Left renal cortex interstitium (tissue), 4 donors: ENCODE results near the gene NUDT11. TPM values are rescaled to one million over a fixed set of nuclear protein-coding genes. Genes with fewer than 3 reads are reported as not detected.
"Not testable (repeated sequence)": the region's sequence is repeated elsewhere in the genome, so short reads cannot be mapped to it uniquely, and the experiment has no call there.

Experiments used
- DNase-seq, 4 donors: peaks; one replicate each; pipeline ENCODE4 v3.0.0-alpha.2; 2013; ENCODE audit warnings: low read depth in 4 of 4, low spot score in 2 of 4, missing footprints in 1 of 4
- polyA plus RNA-seq, 4 donors: library from polyadenylated mRNA; unstranded; fragments of 120-200 nt; gene quantifications; one replicate each; pipeline ENCODE4 v1.2.1, GENCODE V29; 2013; ENCODE audit not compliant: insufficient read length in 4 of 4

Gene NUDT11
- 10 to 100 TPM; 12.6 to 15.4 (median 13.6) TPM for polyA plus RNA-seq

DNA sequence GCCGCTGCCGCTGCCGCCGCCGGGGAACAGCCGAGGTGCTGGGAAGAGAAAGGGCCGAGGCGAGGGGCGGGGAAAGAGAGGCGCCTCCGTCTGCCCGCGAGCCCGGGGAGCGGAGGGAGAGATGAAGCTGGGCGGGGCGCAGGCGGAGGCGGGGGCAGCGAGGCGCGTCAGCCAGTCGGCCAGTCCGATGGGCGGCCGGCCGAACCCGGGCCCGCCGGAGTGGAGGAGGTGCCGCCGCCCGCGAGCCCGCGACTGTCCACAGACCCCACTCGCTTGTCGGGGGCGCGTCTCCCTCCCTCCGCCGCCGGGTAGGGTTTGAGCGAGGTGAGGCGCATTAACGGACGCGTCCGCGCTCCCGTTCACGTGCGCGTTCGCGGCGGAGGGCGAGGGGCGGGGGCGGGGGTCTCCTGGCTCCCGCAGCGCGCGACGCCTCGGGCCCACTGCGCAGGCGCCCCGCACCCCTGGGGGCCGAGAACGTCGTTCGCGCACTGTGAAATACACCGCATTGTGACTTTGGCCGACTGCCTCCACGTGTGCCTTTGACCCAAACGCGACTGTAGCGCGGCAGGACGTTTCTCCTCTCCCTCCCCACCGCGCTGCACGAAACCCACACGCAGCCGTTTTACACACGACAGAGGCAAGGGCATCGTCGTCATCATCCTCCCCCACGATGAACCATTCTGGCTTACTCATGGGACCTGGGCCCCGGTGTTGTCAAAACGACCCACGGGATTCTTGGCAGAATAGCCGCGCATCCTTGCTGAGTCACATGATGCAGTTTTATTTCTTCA lies at the start of gene NUDT11:
TSS of gene NUDT11 (minus strand) at position 92 of the 791 bp plus-strand sequence. CDS start 148 bp downstream, outside the sequence.
- no peak for DNase-seq

DNA sequence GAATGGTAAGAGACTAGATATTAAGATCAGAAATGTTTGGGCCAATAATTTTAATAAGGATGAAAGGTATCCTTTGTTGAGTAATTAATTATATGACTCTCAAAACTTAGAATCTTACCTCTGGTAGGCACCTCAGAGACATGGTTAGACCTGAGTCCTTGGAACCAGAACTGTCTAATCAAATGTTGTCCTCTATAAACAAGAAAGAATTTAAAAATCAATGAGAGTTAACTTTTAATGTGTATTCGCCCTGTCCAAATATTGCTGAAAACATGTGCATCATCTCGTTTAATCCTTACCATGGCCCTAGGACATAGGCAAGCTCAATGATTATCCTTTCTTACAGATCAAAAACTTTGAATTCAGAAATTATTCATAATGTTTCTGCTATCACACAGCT lies 24.0 kb upstream of the NUDT11 start:
- no peak for DNase-seq

DNA sequence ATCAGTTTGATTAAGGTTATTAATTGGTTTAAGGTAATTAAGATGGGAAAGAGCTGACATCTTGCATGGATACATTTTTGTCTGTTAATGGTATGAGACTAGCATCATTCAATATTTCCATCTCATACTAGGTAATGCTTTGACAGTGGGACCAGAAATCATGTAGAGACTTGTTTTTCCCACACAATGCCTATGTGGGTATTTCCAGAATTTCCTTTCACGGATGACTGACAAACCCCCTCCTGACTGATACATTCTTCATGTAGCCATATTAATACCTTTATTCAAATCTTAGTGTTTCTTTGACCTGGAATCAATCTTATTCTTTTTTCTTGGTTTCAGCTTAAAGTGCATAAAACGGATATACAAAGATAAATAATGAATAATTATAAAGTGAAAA lies 22.7 kb upstream of the NUDT11 start:
- DNase-seq = not testable (repeated sequence)

DNA sequence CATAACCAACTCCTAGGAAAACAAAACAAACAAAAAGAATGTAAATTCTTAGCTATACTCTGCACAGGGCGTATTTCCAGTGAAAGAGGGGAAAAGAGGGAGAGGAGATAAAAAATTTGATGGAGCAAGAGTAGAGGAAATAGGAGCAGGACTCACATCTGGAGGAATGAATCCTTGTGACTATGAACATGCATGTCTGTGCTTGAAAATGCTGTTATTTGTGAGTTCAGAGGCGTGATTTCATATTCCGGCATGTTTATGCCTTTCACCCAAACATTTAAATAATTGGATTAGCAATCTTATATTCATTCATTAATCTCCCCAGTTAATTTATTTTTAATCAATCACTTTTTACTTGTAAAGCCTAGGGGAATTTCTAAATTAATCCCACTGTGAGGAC lies 11.2 kb upstream of the NUDT11 start:
- DNase-seq = no peak

DNA sequence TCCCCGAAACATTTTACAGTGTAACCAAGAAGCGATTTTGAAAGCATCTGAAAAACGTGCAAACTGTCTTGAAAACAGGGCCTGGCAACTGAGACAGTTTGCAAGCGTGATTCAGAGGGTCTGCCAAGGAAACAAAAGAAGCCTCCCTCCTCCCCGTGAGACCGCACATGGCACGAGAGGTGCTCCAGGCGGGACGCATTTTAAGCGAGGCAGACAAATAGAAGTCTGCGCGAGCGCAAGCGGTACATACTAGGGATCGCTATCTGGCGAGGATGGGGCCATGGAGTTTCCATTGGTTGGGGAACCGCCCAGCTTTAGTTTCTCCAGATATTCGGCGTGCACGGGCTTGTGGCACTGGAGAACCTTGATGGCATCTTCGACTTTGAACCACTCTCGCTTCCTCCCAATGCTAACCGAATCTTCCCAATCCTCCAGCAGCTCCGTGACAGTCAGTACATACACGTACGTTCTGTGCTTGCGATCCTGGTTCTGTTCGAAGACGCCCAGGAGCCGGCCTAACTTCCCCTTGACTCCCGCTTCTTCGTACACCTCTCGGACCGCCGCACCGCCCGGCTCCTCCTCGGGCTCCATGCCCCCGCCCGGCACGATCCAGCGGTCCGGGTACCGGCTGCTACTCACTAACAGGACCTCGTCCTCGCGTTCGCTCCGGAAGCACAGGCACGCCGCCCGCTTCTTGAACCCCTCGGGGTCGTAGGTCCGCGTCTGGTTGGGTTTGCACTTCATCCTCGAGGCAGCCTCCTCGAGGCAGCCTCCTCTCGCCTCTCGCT lies 497 bp downstream of the NUDT11 start:
- DNase-seq = not testable (repeated sequence)

DNA sequence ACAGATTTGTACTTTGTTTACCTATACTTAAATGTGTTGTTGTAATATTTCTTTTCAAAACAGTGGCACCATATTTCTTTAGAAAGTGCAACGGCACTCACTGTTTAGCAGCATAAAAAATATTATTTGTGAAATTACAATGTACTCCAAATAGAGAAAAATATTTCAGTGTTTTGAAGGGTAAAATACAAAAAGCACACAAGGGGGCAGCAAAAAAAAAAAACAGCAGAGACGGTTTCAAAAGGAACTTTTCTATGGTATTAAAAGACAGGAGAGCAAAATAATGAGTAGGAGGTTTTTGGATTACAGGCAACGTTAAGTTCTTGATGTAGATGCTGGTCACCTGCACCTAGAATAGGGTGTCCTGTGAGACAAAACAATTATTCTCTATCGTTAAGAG lies 2.0 kb downstream of the NUDT11 start:
- DNase-seq = no peak

DNA sequence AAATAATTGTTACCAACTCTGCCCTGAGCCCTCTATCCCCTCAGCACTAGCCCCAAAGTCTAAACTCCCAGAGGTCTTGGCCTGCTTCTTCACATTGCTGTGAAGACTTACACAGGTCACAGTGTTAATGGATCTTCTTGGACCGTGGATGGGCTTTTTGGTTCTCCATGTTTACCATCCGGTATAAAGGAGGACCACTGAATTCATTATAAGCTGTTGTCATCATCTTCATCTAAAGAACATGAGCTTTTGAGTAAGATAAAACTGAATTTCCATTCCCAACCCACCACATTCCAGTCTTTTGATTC lies 8.5 kb downstream of the NUDT11 start:
- DNase-seq = no peak

DNA sequence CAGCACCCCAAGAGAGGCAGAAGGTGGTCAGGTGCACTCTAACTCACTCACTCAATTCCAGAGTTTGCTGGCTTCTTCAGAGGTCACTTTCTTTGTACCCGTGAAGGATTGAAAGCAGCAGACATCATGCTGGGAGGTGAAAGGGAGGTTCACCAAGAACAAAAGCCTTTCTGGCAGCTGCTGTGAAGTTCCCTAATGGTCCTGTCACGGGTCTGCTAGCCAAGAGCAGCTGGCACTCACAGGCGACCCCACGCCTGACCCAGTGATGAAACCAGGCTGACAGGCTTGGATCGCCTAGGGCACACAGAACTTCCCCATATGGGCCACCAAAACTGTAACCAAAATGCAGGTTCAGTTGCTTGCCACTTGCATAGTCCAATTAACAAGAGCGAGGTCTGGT lies 11.8 kb downstream of the NUDT11 start:
- no peak for DNase-seq

DNA sequence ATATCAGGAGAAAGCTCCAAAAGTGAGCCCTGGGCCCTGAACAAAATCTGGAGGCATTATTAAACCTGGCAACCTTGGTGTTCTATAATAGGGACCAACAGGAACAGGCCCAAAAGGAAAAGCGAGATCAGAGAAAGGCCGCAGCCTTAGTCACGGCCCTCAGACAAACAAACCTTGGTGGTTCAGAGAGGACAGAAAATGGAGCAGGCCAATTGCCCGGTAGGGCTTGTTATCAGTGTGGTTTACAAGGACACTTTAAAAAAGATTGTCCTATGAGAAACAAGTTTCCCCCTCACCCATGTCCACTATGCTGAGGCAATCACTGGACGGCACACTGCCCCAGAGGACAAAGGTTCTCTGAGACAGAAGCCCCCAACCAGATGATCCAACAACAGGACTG lies 14.0 kb downstream of the NUDT11 start:
- DNase-seq = not testable (repeated sequence)

DNA sequence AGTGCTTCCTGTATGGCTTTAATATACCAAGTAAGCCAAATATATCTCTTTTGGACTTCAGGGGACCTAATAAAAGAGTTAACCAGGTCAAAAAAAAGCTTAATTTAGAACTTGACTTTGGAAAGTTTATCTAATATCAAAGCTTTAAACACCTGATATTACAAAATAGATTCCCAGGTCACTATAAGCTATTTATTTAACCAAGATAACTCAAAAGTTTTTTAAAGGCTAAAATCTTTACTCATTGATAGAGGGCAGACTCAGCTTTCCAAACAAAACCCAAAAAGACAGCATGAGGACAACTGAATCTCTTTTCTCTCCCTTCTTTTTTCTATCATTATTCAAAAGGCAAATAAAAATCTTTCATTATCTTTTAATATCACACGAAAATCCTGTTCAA lies 19.5 kb downstream of the NUDT11 start:
- no peak for DNase-seq

DNA sequence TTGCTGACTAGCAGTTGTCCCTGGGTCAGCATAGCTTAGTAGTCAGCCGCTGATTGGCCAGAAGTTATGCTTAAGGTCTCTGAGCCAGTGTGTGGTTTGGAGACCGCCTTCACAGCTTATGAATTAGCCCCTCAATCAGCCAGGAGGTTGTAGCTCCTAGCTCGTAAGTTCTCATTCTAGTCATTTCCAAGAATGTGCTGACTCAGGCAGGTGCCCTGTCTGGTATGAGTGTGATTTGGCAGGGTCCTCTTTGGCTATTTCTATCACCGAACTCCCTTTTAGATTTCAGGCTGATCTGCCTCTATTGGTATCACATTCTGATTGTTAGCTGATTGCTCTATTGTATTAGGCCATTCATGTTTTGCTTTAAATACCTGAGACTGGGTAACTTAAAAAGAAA lies 33.1 kb downstream of the NUDT11 start:
- DNase-seq = no peak

DNA sequence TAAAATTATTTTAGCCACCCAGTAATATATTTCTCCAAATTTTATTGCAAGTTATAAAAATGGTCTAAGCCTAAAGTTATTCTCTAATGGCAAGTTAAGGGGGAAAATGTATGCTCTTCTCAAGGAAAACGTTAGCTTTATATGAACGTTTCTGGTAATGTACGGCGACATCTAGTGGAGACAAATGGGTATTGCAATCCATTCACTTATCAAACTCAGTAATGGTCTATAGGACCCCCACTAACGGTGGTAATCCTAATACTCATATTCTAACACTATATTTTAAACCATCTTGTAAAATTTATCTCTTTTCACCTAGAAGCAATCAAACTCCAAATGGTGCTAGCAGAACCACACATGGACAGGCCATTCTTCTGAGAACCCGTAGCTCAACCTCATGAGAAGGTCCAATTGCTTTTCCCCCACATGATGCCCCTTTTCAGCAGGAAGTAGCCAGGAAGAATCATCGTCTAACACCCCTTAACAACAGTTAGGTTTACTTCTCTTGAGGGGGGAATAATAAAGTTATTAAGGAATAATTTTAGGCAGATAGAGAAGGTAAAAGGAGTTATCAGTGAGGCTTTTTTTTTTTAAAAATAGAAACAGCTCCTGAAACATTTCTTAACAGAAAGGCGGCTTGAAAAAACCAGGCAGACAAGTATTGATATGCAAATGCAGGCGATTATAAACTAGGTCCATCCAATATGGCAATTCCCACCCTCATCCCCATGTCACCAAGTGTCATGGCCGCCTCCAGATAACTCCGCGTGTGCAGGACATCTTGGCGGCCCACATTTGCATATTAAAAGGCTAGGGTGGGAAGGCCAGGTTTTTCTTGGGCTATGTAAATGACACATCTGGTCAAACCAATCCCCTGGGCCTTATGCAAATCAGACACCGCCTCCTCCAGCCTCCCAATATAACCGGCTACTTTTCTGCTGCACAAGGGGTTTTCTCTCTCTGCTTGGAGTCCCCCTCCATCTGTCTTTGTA lies 35.0 kb downstream of the NUDT11 start:
- peak in 1 of 4 donors; percentile 8 for DNase-seq

DNA sequence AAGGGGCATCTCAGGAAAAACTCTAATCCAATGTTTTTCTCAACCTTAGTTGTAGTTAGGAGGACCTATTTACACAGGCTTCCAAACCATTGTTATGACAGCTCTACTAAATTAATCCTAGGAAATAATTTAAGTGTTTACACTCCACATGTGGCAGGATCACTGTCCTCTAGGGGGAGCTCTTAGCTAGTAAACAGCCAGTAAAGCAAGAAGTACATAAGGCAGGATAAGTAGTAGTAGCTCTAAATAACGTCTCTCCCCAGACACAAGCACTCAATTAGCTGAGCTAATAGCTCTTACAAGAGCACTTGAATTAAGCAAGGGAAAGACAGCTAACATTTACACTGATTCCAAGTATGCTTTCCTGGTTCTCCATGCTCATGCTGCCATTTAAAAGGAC lies 37.3 kb downstream of the NUDT11 start:
- DNase-seq = no peak

DNA sequence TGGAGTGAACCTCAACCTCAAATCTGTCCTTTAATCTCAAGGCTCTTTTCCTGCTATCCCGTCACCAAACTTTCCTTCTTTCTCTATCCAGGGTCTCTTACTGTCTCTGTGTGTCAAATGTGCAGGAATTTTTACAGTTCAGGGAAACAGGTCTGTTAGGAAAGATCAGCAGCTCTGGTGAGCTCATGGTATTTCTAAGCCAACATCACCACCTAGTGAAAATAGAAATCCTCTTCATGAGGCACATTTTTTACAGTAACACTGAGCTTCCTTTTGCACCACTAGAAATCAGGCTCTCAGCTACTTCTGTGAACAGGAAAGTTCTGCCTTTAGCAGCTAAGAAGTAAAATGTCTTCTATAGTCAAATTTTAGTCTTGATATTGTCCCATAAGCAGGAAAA lies 39.6 kb downstream of the NUDT11 start:
- DNase-seq = peak in 1 of 4 donors; percentile 8

DNA sequence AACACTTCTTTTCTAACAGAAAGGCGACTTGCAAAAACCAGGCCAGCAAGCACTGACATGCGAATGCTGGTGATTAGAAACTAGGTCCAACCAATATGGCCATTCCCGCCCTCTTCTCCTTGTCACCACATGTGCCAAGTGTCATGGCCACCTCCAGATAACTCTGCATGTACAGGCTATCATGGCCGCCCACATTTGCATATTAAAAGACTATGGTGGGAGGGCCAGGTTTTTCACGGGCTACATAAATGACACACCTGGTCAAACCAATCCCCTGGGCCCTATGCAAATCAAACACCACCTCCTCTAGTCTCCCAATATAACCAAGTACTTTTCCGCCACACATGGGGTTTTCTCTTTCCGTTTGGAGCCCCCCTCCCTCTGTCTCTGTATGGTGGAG lies 40.1 kb downstream of the NUDT11 start:
- no peak for DNase-seq

DNA sequence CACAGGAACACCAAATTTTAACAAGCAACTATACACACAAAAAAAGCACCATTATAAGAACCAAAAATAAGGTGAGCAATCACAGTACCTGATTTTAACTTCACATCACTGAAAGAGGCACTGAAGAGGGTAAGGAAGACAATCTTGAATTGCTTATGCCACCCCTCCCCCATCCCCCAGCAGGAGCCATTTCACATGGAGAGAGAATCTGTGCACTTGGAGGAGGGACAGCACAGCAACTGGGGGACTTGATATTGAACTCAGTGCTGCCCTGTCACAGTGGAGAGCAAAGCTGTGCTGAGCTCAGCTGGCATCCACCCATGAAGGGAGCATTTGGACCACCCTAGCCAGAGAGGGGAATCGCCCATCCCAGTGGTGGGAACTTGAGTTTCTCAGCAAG lies 56.0 kb downstream of the NUDT11 start:
- DNase-seq = no peak

Other genes with a start within 250 kb of the NUDT11 start
- 10 to 100 TPM; 10.1 to 12.7 (median 11.8) TPM for gene NUDT10, start 163.8 kb downstream of the NUDT11 start, polyA plus RNA-seq
- gene CENPVL3, start 122.3 kb upstream of the NUDT11 start, polyA plus RNA-seq = 1 to 10 TPM; 1.2 to 1.8 (median 1.3) TPM
- gene CENPVL2, start 186.2 kb upstream of the NUDT11 start, polyA plus RNA-seq = under 1 TPM; 0.20 to 0.40 (median 0.28) TPM
- under 1 TPM; 0.20 to 0.40 (median 0.28) TPM for gene CENPVL1, start 213.9 kb upstream of the NUDT11 start, polyA plus RNA-seq
- gene GSPT2, start 246.8 kb upstream of the NUDT11 start, polyA plus RNA-seq = 10 to 100 TPM; 19.0 to 24.2 (median 21.4) TPM